Central memory CD8-positive, alpha-beta T cell (primary cell): ENCODE data around the gene ERVFRD-1.
"Not testable (repeated sequence)": the region's sequence is repeated elsewhere in the genome, so short reads cannot be mapped to it uniquely, and the experiment has no call there.

ENCODE experiments used
- ATAC-seq: fragments of 150-1000 bp; cut with Tn5 transposase; replicated peaks from 2 replicates; pipeline ENCODE4 v1.10.0; 2022; ENCODE audit warnings: mild to moderate bottlenecking, moderate FRiP score, moderate number of reproducible peaks; ENCODE audit not compliant: poor library complexity, severe bottlenecking; ENCODE audit errors: extremely low read depth
- DNase-seq, 2 donors: peaks; one replicate each; pipeline ENCODE4 v3.0.0; 2021; ENCODE audit warnings: low spot score in 2 of 2
- H3K27ac Mint-ChIP-seq: one replicate; pipeline ENCODE4 v1.8.0; 2022; ENCODE audit warnings: low read depth, mild to moderate bottlenecking, moderate library complexity, mixed read lengths
- H3K27me3 Mint-ChIP-seq: one replicate; pipeline ENCODE4 v1.8.0; 2022; ENCODE audit warnings: mixed read lengths
- H3K36me3 Mint-ChIP-seq: one replicate; pipeline ENCODE4 v1.8.0; 2022; ENCODE audit warnings: mild to moderate bottlenecking, moderate library complexity, mixed read lengths; ENCODE audit not compliant: insufficient read depth
- H3K4me1 Mint-ChIP-seq: one replicate; pipeline ENCODE4 v1.8.0; 2022; ENCODE audit warnings: mixed read lengths
- H3K4me3 Mint-ChIP-seq: one replicate; pipeline ENCODE4 v1.8.0; 2022; ENCODE audit warnings: mild to moderate bottlenecking, moderate library complexity, mixed read lengths
- H3K9me3 Mint-ChIP-seq: one replicate; pipeline ENCODE4 v1.8.0; 2022; ENCODE audit warnings: mixed read lengths

Gene ERVFRD-1

DNA sequence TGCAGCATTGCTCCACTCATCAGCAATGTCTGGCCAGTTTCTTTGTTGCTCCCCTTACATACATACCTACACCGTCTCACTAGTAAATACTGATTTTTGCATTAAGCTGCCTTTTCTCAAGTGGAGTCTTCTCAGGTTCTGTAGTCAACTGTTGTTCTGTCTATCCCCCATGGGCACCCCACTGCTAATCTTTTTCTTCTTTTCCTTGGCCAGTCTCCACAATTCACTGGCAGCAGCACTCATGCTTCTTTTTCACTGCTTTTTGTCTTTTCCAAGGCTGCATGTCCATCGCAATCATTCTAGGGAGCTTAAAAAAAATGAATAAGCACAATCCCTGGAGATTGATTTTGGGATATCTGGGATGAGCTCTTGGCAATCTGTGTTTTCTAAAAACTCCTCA, 10.3 kb upstream of the ERVFRD-1 start:
- ATAC-seq (no peak), DNase-seq (no peak)
- Mint-ChIP-seq H3K27ac (no peak overlapping the region), H3K36me3 (peaks cover 2% of the 10 kb centered on the region), H3K4me1 (peaks cover 43% of the 10 kb centered on the region), H3K9me3 (no peaks in the 10 kb centered on the region), H3K27me3 (no peaks in the 10 kb centered on the region), H3K4me3 (no peak overlapping the region)

DNA sequence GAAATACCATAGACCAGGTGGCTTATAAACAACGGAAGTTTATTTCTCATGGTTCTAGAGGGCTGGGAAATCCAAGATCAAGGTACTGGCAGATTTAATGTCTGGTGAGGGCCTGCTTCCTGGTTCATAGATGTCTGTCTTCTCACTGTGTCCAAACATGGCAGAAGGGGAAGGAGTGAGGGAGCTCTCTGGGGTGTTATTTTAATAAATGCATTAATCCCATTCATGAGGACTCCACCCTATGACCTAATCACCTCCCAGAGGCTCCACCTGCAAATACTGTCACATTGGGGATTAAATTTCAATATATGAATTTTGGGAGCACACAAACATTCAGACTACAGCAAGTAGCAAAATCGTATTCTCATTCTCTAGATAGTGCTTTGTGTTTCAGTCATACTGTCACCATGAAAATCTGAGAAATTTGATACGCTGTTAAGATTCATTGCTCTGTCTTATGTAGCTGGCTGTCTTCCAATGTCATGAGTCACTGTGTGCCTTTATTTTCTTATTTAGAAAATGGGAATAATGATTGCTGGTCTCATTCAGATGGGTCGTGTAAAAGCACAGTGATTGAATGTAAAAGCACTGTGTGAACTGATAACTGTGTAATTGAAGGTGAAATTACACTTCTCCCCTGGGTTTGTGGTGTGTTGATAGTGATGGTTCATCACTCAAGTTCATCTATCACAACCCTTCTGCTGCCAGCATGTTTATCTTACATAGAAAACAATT, 8.9 kb upstream of the ERVFRD-1 start:
- Mint-ChIP-seq H3K9me3 (no peaks in the 10 kb centered on the region), H3K4me1 (peaks cover 38% of the 10 kb centered on the region), H3K27me3 (no peaks in the 10 kb centered on the region), H3K36me3 (peaks cover 2% of the 10 kb centered on the region), H3K27ac (no peak overlapping the region), H3K4me3 (no peak overlapping the region)
- ATAC-seq, result no peak
- DNase-seq, result no peak

DNA sequence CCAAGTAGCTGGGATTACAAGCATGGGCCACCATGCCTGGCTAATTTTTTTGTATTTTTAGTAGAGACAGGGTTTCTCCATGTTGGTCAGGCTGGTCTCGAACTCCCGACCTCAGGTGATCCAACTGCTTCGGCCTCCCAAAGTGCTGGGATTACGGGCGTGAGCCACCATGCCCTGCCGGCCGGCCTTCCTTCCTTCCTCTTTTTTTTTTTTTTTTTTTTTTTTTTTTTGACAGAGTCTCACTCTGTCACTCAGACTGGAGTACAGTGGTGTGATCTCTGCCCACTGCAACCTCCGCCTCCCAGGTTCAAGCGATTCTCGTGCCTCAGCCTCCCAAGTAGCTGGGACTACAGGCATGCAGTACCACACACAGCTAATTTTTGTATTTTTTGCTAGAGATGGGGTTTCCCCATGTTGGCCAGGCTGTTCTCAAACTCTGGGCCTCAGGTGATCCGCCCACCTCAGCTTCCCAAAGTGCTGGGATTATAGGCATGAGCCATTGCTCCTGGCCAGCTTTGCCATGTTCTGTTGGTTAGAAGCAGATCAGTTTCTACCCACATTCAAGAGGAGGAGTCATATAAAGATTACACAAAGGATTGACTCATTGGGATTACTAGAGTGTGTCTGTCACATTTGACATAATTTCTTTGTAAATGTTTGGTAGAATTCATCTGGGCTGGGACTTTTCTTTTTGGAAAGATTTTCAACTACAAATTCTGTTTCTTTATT, 4.4 kb upstream of the ERVFRD-1 start:
- DNase-seq, H3K36me3 Mint-ChIP-seq: not testable (repeated sequence)

GRCh38 chr6:11113038-11113437, 1.5 kb upstream of the ERVFRD-1 start:
- H3K27ac Mint-ChIP-seq, result no peak overlapping the region
- no peaks in the 10 kb centered on the region for H3K36me3 Mint-ChIP-seq
- no peaks in the 10 kb centered on the region for H3K27me3 Mint-ChIP-seq
- no peak overlapping the region for H3K4me3 Mint-ChIP-seq
- DNase-seq (no peak), ATAC-seq (no peak)
- H3K4me1 Mint-ChIP-seq, result peaks cover 26% of the 10 kb centered on the region
- H3K9me3 Mint-ChIP-seq, result no peaks in the 10 kb centered on the region

More for the DNA sequence above, 4.4 kb upstream of the ERVFRD-1 start:
- not testable (repeated sequence) for H3K4me3 Mint-ChIP-seq, H3K9me3 Mint-ChIP-seq, H3K27me3 Mint-ChIP-seq, ATAC-seq
- Mint-ChIP-seq H3K4me1 (peaks cover 32% of the 10 kb centered on the region), H3K27ac (peak overlapping the region; percentile 29)

GRCh38 chr6:11111769-11112437, 378 bp upstream of the ERVFRD-1 start:
- Mint-ChIP-seq H3K27me3 (no peaks in the 10 kb centered on the region), H3K4me1 (peaks cover 36% of the 10 kb centered on the region), H3K4me3 (no peak overlapping the region), H3K27ac (peak overlapping the region; percentile 3), H3K9me3 (no peaks in the 10 kb centered on the region), H3K36me3 (no peaks in the 10 kb centered on the region)
- no peak for DNase-seq
- ATAC-seq, result no peak

DNA sequence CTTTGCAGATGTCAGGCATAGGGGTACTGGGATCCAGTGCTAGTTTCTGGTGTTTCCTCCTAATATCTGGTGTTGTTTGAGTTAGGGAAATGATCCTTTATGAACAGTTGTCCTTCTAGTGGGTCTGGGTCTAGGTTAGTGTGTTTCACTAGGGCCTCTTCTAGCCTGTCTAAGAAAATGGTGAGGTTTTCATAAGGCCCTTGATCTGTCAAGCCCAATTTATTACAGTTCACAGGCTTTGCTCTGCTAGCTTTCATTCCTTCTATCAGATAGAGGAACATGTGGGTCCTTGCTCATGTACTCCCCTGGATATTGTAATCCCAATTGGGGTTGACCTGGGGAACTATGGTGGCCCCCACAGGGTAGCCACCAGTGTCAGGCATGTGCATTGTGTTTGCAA, 2.8 kb downstream of the ERVFRD-1 start:
- no peaks in the 10 kb centered on the region for H3K9me3 Mint-ChIP-seq
- H3K4me1 Mint-ChIP-seq, result peaks cover 64% of the 10 kb centered on the region

GRCh38 chr6:11103065-11103464, 8.5 kb downstream of the ERVFRD-1 start:
- ATAC-seq, result no peak
- H3K27ac Mint-ChIP-seq, result no peak overlapping the region
- peaks cover 72% of the 10 kb centered on the region for H3K4me1 Mint-ChIP-seq
- H3K9me3 Mint-ChIP-seq, result no peaks in the 10 kb centered on the region
- DNase-seq, result no peak
- H3K27me3 Mint-ChIP-seq, result no peaks in the 10 kb centered on the region
- H3K4me3 Mint-ChIP-seq, result no peak overlapping the region
- H3K36me3 Mint-ChIP-seq, result no peaks in the 10 kb centered on the region

More for the DNA sequence above, 2.8 kb downstream of the ERVFRD-1 start:
- Mint-ChIP-seq H3K36me3 (no peaks in the 10 kb centered on the region), H3K27ac (no peak overlapping the region), H3K27me3 (no peaks in the 10 kb centered on the region), H3K4me3 (no peak overlapping the region)
- DNase-seq (no peak), ATAC-seq (no peak)

DNA sequence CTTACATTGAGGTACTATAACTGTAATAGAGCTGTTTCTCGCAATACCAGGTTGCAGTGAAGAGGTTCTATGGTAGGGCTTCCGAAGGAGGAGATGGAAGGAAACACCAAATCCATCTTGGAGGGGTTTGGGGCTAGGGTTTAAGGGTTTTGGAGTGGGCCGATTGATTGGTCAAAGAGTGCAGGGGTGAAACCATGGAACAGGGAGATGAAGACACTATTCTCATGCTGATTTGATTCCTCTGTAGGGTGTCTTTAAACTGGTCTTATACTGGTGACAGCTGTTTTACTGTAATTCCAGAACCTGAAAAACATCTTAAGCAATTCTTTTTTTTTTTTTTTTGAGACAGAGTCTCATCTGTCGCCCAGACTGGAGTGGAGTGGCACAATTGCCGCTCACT, 10.1 kb downstream of the ERVFRD-1 start:
- Mint-ChIP-seq H3K27ac (no peak overlapping the region), H3K36me3 (no peaks in the 10 kb centered on the region), H3K4me3 (no peak overlapping the region), H3K27me3 (no peaks in the 10 kb centered on the region), H3K4me1 (peaks cover 66% of the 10 kb centered on the region), H3K9me3 (no peaks in the 10 kb centered on the region)
- DNase-seq (no peak), ATAC-seq (no peak)

DNA sequence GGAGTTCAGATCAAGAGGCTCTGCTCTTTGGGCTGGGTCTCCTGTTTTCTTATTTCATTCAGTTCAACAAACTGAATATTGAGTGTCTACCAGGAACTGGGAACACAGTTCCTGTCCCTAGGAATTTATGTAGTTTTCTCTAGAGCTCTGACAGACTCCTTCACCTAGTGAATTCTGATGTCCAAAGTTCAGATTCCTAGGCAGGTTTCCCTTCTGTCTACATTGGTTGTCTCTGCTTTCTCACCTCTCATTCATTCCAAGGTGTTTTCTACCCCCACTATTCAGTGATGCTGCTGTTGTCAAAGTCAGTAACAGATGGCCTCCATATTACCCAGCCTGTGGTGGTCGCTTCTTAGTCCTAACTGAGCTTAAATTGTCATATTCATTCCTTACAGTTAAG, 13.5 kb downstream of the ERVFRD-1 start:
- peaks cover 66% of the 10 kb centered on the region for H3K4me1 Mint-ChIP-seq

DNA sequence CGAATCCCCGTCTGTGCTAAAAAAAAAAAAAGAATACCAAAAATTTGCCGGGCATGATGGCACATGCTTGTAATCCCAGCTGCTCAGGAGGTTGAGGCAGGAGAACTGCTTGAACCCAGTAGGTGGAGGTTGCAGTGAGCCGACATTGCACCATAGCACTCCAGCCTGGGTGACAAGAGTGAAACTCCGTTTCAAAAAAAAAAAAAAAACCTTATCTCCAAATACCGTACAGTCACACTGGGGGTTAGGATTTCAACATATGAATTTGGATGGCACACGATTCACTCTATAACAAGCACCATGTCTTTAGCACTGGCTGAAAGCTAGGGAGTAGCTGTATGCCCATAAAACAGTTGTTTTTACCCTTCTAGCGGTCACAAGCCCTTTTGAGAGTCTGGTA, 14.0 kb downstream of the ERVFRD-1 start:
- DNase-seq, result no peak
- no peak for ATAC-seq
- no peak overlapping the region for H3K27ac Mint-ChIP-seq
- H3K9me3 Mint-ChIP-seq, result no peaks in the 10 kb centered on the region
- no peaks in the 10 kb centered on the region for H3K27me3 Mint-ChIP-seq
- no peak overlapping the region for H3K4me3 Mint-ChIP-seq
- peaks cover 65% of the 10 kb centered on the region for H3K4me1 Mint-ChIP-seq
- peaks cover 6% of the 10 kb centered on the region for H3K36me3 Mint-ChIP-seq

More for the DNA sequence above, 13.5 kb downstream of the ERVFRD-1 start:
- Mint-ChIP-seq H3K9me3 (no peaks in the 10 kb centered on the region), H3K27me3 (no peaks in the 10 kb centered on the region), H3K27ac (no peak overlapping the region), H3K36me3 (peaks cover 6% of the 10 kb centered on the region), H3K4me3 (no peak overlapping the region)
- ATAC-seq, result no peak
- DNase-seq, result no peak

DNA sequence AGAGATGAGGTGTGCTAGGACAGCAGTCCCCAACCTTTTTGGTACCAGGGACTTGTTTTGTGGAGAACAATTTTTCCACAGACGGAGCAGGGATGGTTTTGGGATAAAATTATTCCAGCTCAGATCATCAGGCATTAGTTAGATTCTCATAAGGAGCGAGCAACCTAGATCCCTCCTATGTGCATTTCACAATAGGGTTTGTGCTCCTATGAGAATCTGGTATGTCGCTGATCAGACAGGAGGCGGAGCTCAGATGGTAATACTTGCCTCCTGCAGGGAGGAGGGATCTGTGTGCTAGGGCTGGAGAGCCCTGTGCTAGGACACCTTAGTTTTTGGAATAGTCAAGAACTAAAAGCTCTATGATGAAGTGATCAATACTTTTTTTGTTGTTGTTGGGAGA, 15.4 kb downstream of the ERVFRD-1 start:
- Mint-ChIP-seq H3K27ac (no peak overlapping the region), H3K36me3 (peaks cover 6% of the 10 kb centered on the region), H3K4me1 (peaks cover 57% of the 10 kb centered on the region), H3K4me3 (peak overlapping the region; percentile 35), H3K9me3 (no peaks in the 10 kb centered on the region), H3K27me3 (no peaks in the 10 kb centered on the region)
- no peak for ATAC-seq
- DNase-seq, result no peak

GRCh38 chr6:11094941-11095340, 16.6 kb downstream of the ERVFRD-1 start:
- H3K4me1 Mint-ChIP-seq, result peaks cover 47% of the 10 kb centered on the region
- H3K36me3 Mint-ChIP-seq, result peaks cover 6% of the 10 kb centered on the region
- no peak for DNase-seq
- H3K27ac Mint-ChIP-seq, result peak overlapping the region; percentile 96
- H3K27me3 Mint-ChIP-seq, result no peaks in the 10 kb centered on the region
- H3K4me3 Mint-ChIP-seq, result peak overlapping the region; percentile 96
- ATAC-seq, result no peak
- no peaks in the 10 kb centered on the region for H3K9me3 Mint-ChIP-seq
